Measurements from ENCODE around the gene PSMA5.

PSMA5 gene

DNA sequence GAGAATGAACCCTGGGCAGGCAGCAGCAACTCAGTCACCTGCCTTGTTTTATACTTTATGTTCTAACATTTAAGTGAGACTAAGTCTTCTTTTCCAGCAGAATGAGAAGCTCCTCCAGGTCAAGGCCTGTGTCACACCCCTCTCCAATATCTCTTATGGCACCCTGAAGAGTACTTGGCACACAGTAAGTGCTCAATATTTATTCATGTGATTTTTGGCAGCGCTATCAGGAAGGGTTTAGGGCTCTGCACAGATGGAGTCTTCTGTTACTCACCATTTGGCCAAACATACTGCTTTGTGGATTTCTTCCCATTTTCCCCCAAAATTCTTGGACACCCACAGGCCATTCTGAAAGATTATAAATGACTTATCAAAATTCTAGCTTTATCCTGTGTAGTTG, 75.6 kb downstream of the PSMA5 start:
- in situ Hi-C loops (cut with HindIII; ENCODE audit: low pct_ligation_motif_present, low pct_unique_long_range_greater_than_20kb, low sequenced_read_pairs), result no loop called here
- DNase-seq, result no peak

DNA sequence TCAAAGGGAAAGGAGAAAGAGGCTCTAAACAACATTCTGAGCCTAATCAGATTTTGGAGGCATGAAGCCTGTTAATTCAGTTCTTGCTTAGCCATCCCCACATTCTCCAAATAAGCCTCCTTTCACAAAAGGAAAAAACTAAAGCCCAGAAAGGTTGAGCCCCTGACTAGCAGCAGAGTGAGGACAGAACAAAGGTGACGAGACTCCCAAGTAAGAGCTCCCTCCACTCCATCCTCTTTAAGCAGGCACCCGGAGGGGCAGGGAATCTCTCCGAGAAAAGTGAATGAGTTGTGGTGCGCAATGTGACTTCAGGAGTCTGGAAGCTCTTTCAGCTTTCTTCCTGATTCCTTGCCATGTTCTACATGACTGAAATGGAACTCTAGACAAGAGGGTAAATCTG, 76.1 kb downstream of the PSMA5 start:
- no peak for DNase-seq
- in situ Hi-C loops (cut with HindIII; ENCODE audit: low pct_ligation_motif_present, low pct_unique_long_range_greater_than_20kb, low sequenced_read_pairs), result no loop called here

Measured in ACHN (cell line).